PC-3 (cell line): ENCODE results near the gene GRIN2B. TPM values are rescaled to one million over a fixed set of nuclear protein-coding genes. Genes with fewer than 3 reads are reported as not detected.

Experiments used
- ATAC-seq: fragments of 200-7000 bp; cut with Tn5 transposase; 2 replicates; pipeline ENCODE4 v1.9.1; 2020; ENCODE audit warnings: mild to moderate bottlenecking, moderate library complexity
- BruUV-seq: library from RNA; stranded (reverse); fragments of 400-500 nt; replicated peaks from 2 replicates; lab custom pipeline; 2021; lab: Mats Ljungman, UMichigan
- CTCF ChIA-PET: fragments of 300-600 bp; sonication (Branson Sonifier 250); formaldehyde crosslinking; loops from one replicate; lab custom pipeline; 2022; ENCODE audit warnings: antibody characterized with exemption; lab: Charles Lee
- POLR2A ChIA-PET: fragments of 300-600 bp; sonication (Branson Sonifier 250); formaldehyde crosslinking; loops from one replicate; lab custom pipeline; 2022; ENCODE audit warnings: antibody characterized with exemption; ENCODE audit not compliant: unreplicated experiment; lab: Charles Lee
- DNase-seq: peaks from one replicate; pipeline ENCODE4 v3.0.0-alpha.2; 2015
- H2AFZ ChIP-seq: fragments of 300-600 bp; sonication (generic); 2 replicates; pipeline ENCODE4 v1.6.0; 2016; ENCODE audit warnings: antibody characterized with exemption, low read length
- H3F3A ChIP-seq: fragments of 300-600 bp; sonication (generic); one replicate; pipeline ENCODE4 v1.6.0; 2017; ENCODE audit warnings: antibody characterized with exemption, low read length, control low read depth, mild to moderate bottlenecking; ENCODE audit not compliant: unreplicated experiment
- H3K27ac ChIP-seq: fragments of 300-600 bp; sonication (generic); 2 replicates; pipeline ENCODE4 v1.5.1; 2016; ENCODE audit warnings: mild to moderate bottlenecking, low read length
- H3K27me3 ChIP-seq: fragments of 300-600 bp; sonication (generic); 2 replicates; pipeline ENCODE4 v1.6.1; 2016; ENCODE audit warnings: low read length, mixed read lengths
- H3K36me3 ChIP-seq: fragments of 300-600 bp; sonication (generic); 2 replicates; pipeline ENCODE4 v1.6.1; 2016; ENCODE audit warnings: low read depth, mixed run types, low read length, mixed read lengths
- H3K4me1 ChIP-seq: fragments of 300-600 bp; sonication (generic); 2 replicates; pipeline ENCODE4 v1.5.1; 2016; ENCODE audit warnings: low read length; ENCODE audit not compliant: insufficient read depth
- H3K4me2 ChIP-seq: fragments of 300-600 bp; sonication (generic); 2 replicates; pipeline ENCODE4 v1.6.0; 2016; ENCODE audit warnings: low read length
- H3K4me3 ChIP-seq: fragments of 300-600 bp; sonication (generic); 2 replicates; pipeline ENCODE4 v1.5.1; 2016; ENCODE audit warnings: mild to moderate bottlenecking, low read length, mixed read lengths
- H3K79me2 ChIP-seq: fragments of 300-600 bp; sonication (generic); 2 replicates; pipeline ENCODE4 v1.6.1; 2017; ENCODE audit warnings: low read length, mixed read lengths
- H3K9ac ChIP-seq: fragments of 300-600 bp; sonication (generic); 2 replicates; pipeline ENCODE4 v1.6.0; 2016; ENCODE audit warnings: mild to moderate bottlenecking, low read length
- H3K9me2 ChIP-seq: fragments of 300-600 bp; sonication (generic); replicated peaks from 2 replicates; pipeline ENCODE4 v1.6.1; 2016; ENCODE audit warnings: mixed run types, low read length, mixed read lengths
- H3K9me3 ChIP-seq: fragments of 300-600 bp; sonication (generic); 2 replicates; pipeline ENCODE4 v1.6.1; 2016; ENCODE audit warnings: low read length, mixed read lengths
- H4K20me1 ChIP-seq: fragments of 300-600 bp; sonication (generic); 2 replicates; pipeline ENCODE4 v1.6.1; 2016; ENCODE audit warnings: low read length, mixed read lengths
- CTCF ChIP-seq: fragments of 300-600 bp; sonication (generic); conservative IDR thresholded peaks from 2 replicates; pipeline ENCODE4 v1.5.1; 2017; ENCODE audit warnings: antibody characterized with exemption, low read depth, mild to moderate bottlenecking, low read length
- EZH2 ChIP-seq: fragments of 300-600 bp; sonication (generic); IDR thresholded peaks from one replicate; pipeline ENCODE4 v1.6.1; 2017; ENCODE audit warnings: antibody characterized with exemption, mild to moderate bottlenecking, low read length; ENCODE audit not compliant: unreplicated experiment
- EZH2phosphoT487 ChIP-seq: fragments of 300-600 bp; sonication (generic); IDR thresholded peaks from 2 replicates; pipeline ENCODE4 v1.6.1; 2018; ENCODE audit warnings: mild to moderate bottlenecking, antibody characterized with exemption, low read length, borderline replicate concordance
- intact Hi-C: fragments of 100-400 bp; cut with micrococcal nuclease; formaldehyde crosslinking; loops from 2 replicates; pipeline ENCODE4 v1.9.0; 2023
- total RNA-seq: library from RNA; depleted of rRNA; stranded (reverse); fragments of >200 nt; gene quantifications from 2 replicates; pipeline ENCODE4 v1.2.3, GENCODE V29; 2014

GRIN2B gene
- total RNA-seq, 1 experiment from 2014 or later = not detected

GRCh38 chr12:13992585-13992984, 11.2 kb upstream of the GRIN2B start:
- ChIA-PET CTCF (no interaction called here), POLR2A (no interaction called here)
- no TSS peak for BruUV-seq
- H3K27ac ChIP-seq = no peak overlapping the region
- TF ChIP-seq EZH2 (no peak), CTCF (no peak), EZH2phosphoT487 (no peak)
- H3K36me3 ChIP-seq = no peaks in the 10 kb centered on the region
- no peaks in the 10 kb centered on the region for H3F3A ChIP-seq
- no peaks in the 10 kb centered on the region for H3K4me1 ChIP-seq
- H3K4me3 ChIP-seq = no peak overlapping the region
- no peaks in the 10 kb centered on the region for H3K9me2 ChIP-seq
- H3K79me2 ChIP-seq = no peaks in the 10 kb centered on the region
- DNase-seq = no peak
- H3K4me2 ChIP-seq = no peak overlapping the region
- H3K9ac ChIP-seq = no peak overlapping the region
- no peaks in the 10 kb centered on the region for H3K9me3 ChIP-seq
- ATAC-seq = no peak
- H3K27me3 ChIP-seq = peaks cover 20% of the 10 kb centered on the region; the same call in 1 of the 2 replicates
- H4K20me1 ChIP-seq = no peaks in the 10 kb centered on the region
- intact Hi-C loops = no loop called here
- no peak overlapping the region for H2AFZ ChIP-seq

- BruUV-seq = no TSS peak
- H4K20me1 ChIP-seq = no peaks in the 10 kb centered on the region
- no peaks in the 10 kb centered on the region for H3K79me2 ChIP-seq
- ATAC-seq (no peak), DNase-seq (no peak)
- H3K9me2 ChIP-seq = no peaks in the 10 kb centered on the region
- peaks cover 20% of the 10 kb centered on the region; the same call in 1 of the 2 replicates for H3K27me3 ChIP-seq
- no peaks in the 10 kb centered on the region for H3F3A ChIP-seq
- H3K27ac ChIP-seq = no peak overlapping the region
- no peak for TF ChIP-seq EZH2
- TF ChIP-seq EZH2phosphoT487 = no peak
- no peak for TF ChIP-seq CTCF
- no peak overlapping the region for H3K4me2 ChIP-seq
- ChIA-PET POLR2A (no interaction called here), CTCF (no interaction called here)
- H3K36me3 ChIP-seq = no peaks in the 10 kb centered on the region
- H3K9me3 ChIP-seq = no peaks in the 10 kb centered on the region
- H3K4me1 ChIP-seq = no peaks in the 10 kb centered on the region
- no peak overlapping the region for H2AFZ ChIP-seq
- no peak overlapping the region for H3K4me3 ChIP-seq
- no peak overlapping the region for H3K9ac ChIP-seq
- intact Hi-C loops = no loop called here
Observed at GRCh38 chr12:13992106-13992505, 10.7 kb upstream of the GRIN2B start.

- H3K9me2 ChIP-seq = no peaks in the 10 kb centered on the region
- no peaks in the 10 kb centered on the region for H3K9me3 ChIP-seq
- H3K79me2 ChIP-seq = no peaks in the 10 kb centered on the region
- H3K4me3 ChIP-seq = no peak overlapping the region
- no peak overlapping the region for H3K27ac ChIP-seq
- no peak for ATAC-seq
- CTCF ChIA-PET = no interaction called here
- intact Hi-C loops = no loop called here
- H3K27me3 ChIP-seq = peaks cover 13% of the 10 kb centered on the region
- no peak for DNase-seq
- H3K36me3 ChIP-seq = no peaks in the 10 kb centered on the region
- H4K20me1 ChIP-seq = no peaks in the 10 kb centered on the region
- POLR2A ChIA-PET = no interaction called here
- no peaks in the 10 kb centered on the region for H3F3A ChIP-seq
- BruUV-seq = no TSS peak
- no peak overlapping the region for H2AFZ ChIP-seq
- no peak overlapping the region for H3K4me2 ChIP-seq
- no peak for TF ChIP-seq EZH2phosphoT487
- no peak for TF ChIP-seq EZH2
- no peaks in the 10 kb centered on the region for H3K4me1 ChIP-seq
- H3K9ac ChIP-seq = no peak overlapping the region
Observed at GRCh38 chr12:13986031-13986430, 4.6 kb upstream of the GRIN2B start.
